Ovary (tissue), 3 donors: ENCODE data around the gene DAAM1.

Experiments
- EP300 ChIP-seq: sonication (generic); formaldehyde crosslinking; IDR thresholded peaks from one replicate; pipeline ENCODE4 v1.6.1; 2017; ENCODE audit warnings: antibody characterized with exemption
- POLR2A ChIP-seq: fragments of 450-650 bp; IDR thresholded peaks from one replicate; pipeline ENCODE4 v1.6.1; 2017; ENCODE audit warnings: antibody characterized with exemption, mild to moderate bottlenecking, moderate library complexity
- TF ChIP-seq, protein P1 (sequence below), 3 donors: fragments of 450-650 bp in 2 of 3; fragments of 200-600 bp in 1 of 3; IDR thresholded peaks; one replicate each; pipeline versions ENCODE4 v1.5.1 to v1.8.0; 2016 to 2022; ENCODE audit warnings: antibody characterized with exemption in 3 of 3, mild to moderate bottlenecking in 1 of 3
- donor health status: DM: no; HTN: no; CAD: no.

DNA sequence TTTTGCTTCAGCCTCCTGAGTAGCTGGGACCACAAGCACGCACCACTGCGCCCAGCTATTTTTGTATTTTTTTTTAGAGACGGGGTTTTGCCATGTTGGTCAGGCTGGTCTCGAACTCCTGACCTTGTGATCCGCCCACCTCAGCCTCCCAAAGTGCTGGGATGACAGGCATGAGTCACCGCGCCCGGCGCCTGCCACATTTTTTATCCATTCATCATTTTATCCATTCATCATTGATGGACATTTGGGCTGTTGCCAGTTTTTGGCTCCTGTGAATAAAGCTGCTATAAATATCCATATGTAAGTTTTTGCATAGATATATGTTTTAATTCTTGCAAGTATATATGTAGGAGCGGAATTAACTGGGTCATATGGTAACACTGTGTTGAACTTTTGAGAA, 79.5 kb downstream of the DAAM1 start:
- TF ChIP-seq, protein P1, sequence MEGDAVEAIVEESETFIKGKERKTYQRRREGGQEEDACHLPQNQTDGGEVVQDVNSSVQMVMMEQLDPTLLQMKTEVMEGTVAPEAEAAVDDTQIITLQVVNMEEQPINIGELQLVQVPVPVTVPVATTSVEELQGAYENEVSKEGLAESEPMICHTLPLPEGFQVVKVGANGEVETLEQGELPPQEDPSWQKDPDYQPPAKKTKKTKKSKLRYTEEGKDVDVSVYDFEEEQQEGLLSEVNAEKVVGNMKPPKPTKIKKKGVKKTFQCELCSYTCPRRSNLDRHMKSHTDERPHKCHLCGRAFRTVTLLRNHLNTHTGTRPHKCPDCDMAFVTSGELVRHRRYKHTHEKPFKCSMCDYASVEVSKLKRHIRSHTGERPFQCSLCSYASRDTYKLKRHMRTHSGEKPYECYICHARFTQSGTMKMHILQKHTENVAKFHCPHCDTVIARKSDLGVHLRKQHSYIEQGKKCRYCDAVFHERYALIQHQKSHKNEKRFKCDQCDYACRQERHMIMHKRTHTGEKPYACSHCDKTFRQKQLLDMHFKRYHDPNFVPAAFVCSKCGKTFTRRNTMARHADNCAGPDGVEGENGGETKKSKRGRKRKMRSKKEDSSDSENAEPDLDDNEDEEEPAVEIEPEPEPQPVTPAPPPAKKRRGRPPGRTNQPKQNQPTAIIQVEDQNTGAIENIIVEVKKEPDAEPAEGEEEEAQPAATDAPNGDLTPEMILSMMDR (IDR thresholded peaks at IDR 0.05), result no peak
- no peak for TF ChIP-seq EP300
- TF ChIP-seq POLR2A, result no peak
